H1 (cell line): Measurements from ENCODE around the gene CDRT15L2.
"Not testable (repeated sequence)": the region's sequence is repeated elsewhere in the genome, so short reads cannot be mapped to it uniquely, and the experiment has no call there.

Experiments
- ATF2 ChIP-seq: IDR thresholded peaks from 2 replicates; pipeline ENCODE4 v1.6.1; 2012; ENCODE audit warnings: low read length, inconsistent platforms
- CEBPB ChIP-seq: IDR thresholded peaks from 2 replicates; pipeline ENCODE4 v1.6.1; 2012; ENCODE audit warnings: low read depth, low read length
- CTCF ChIP-seq, 3 experiments: IDR thresholded peaks; 1 replicate in 2 of 3; 2 replicates in 1 of 3; pipeline versions ENCODE4 v1.5.1 to v1.6.1; 2011; ENCODE audit warnings: low read length in 3 of 3, mild to moderate bottlenecking in 3 of 3, inconsistent platforms in 2 of 3, low read depth in 1 of 3, moderate library complexity in 1 of 3; ENCODE audit not compliant: insufficient read depth in 1 of 3; ENCODE audit errors: control extremely low read depth in 1 of 3
- JUND ChIP-seq: IDR thresholded peaks from 2 replicates; pipeline ENCODE4 v1.6.1; 2011; ENCODE audit warnings: mild to moderate bottlenecking, improper control_type of control experiment, low read length
- POLR2A ChIP-seq, 2 experiments: IDR thresholded peaks; 1 replicate in 1 of 2; 2 replicates in 1 of 2; pipeline ENCODE4 v1.6.1; 2011; ENCODE audit warnings: low read depth in 2 of 2, low read length in 2 of 2, mild to moderate bottlenecking in 2 of 2; ENCODE audit errors: control extremely low read depth in 1 of 2

GRCh38 chr17:20571653-20572052 lies 7.9 kb upstream of the CDRT15L2 start:
- TF ChIP-seq CEBPB; CTCF (IDR thresholded peaks at IDR 0.05; ENCODE audit: control extremely low read depth in 1 of 3, insufficient read depth in 1 of 3, low read depth in 1 of 3, low read length in 3 of 3); ATF2; JUND; POLR2A (IDR thresholded peaks at IDR 0.05; ENCODE audit: control extremely low read depth in 1 of 2, low read depth in 2 of 2, low read length in 2 of 2): not testable (repeated sequence)
